Neural cell (in vitro differentiated cells): Measurements from ENCODE around the gene ECI2. TPM values are rescaled to one million over a fixed set of nuclear protein-coding genes. Genes with fewer than 3 reads are reported as not detected.
"Not testable (repeated sequence)": the region's sequence is repeated elsewhere in the genome, so short reads cannot be mapped to it uniquely, and the experiment has no call there.

ENCODE experiments used
- H2AFZ ChIP-seq: fragments of 200-600, 300-800 bp; sonication (generic), shearing (Covaris generic); 2 replicates; pipeline ENCODE4 v1.6.0; 2014; ENCODE audit warnings: low read depth, mild to moderate bottlenecking, antibody characterized with exemption, low read length, moderate library complexity
- H3F3A ChIP-seq: fragments of 200-600 bp; shearing (Covaris generic); 2 replicates; pipeline ENCODE4 v1.6.1; 2016; ENCODE audit warnings: mild to moderate bottlenecking, moderate library complexity, mixed read lengths, antibody characterized with exemption, low read length; ENCODE audit not compliant: insufficient read depth, poor library complexity, severe bottlenecking
- H3K27ac ChIP-seq: fragments of 200-600, 300-800 bp; sonication (generic), shearing (Covaris generic); 2 replicates; pipeline ENCODE4 v1.5.1; 2014; ENCODE audit warnings: mild to moderate bottlenecking, low read length, moderate library complexity
- H3K27me3 ChIP-seq: fragments of 300-800, 200-600 bp; sonication (generic), shearing (Covaris generic); 2 replicates; pipeline ENCODE4 v1.6.0; 2014; ENCODE audit warnings: mild to moderate bottlenecking, low read depth, low read length, moderate library complexity; ENCODE audit not compliant: insufficient read depth
- H3K36me3 ChIP-seq: fragments of 300-800, 200-600 bp; sonication (generic), shearing (Covaris generic); 2 replicates; pipeline ENCODE4 v1.5.1; 2014; ENCODE audit warnings: mild to moderate bottlenecking, antibody characterized with exemption, low read length, moderate library complexity; ENCODE audit not compliant: insufficient read depth
- H3K4me2 ChIP-seq: fragments of 300-800, 200-600 bp; sonication (generic), shearing (Covaris generic); 2 replicates; pipeline ENCODE4 v1.6.0; 2014; ENCODE audit warnings: mild to moderate bottlenecking, low read length
- H3K4me3 ChIP-seq: fragments of 300-800, 200-600 bp; sonication (generic), shearing (Covaris generic); 2 replicates; pipeline ENCODE4 v1.5.1; 2014; ENCODE audit warnings: mild to moderate bottlenecking, low read length, moderate library complexity
- H3K79me2 ChIP-seq: fragments of 200-600 bp; shearing (Covaris generic); replicated peaks from 2 replicates; pipeline ENCODE4 v1.6.0; 2014; ENCODE audit warnings: mild to moderate bottlenecking, low read length, moderate library complexity; ENCODE audit not compliant: insufficient read depth
- H3K9ac ChIP-seq: fragments of 300-800, 200-600 bp; sonication (generic), shearing (Covaris generic); 2 replicates; pipeline ENCODE4 v1.6.1; 2016; ENCODE audit warnings: mild to moderate bottlenecking, low read length, mixed read lengths
- H3K9me2 ChIP-seq: fragments of 200-600 bp; shearing (Covaris generic); 2 replicates; pipeline ENCODE4 v1.6.1; 2016; ENCODE audit warnings: mild to moderate bottlenecking, low read length, mixed read lengths; ENCODE audit not compliant: insufficient read depth
- H3K9me3 ChIP-seq: fragments of 200-600, 300-800 bp; sonication (generic), shearing (Covaris generic); 2 replicates; pipeline ENCODE4 v1.6.1; 2016; ENCODE audit warnings: mild to moderate bottlenecking, mixed run types, low read length, moderate library complexity, mixed read lengths
- H4K20me1 ChIP-seq: fragments of 200-600 bp; shearing (Covaris generic); 2 replicates; pipeline ENCODE4 v1.6.1; 2016; ENCODE audit warnings: mild to moderate bottlenecking, mixed run types; ENCODE audit not compliant: insufficient read depth
- CTCF ChIP-seq: fragments of 450-650 bp; IDR thresholded peaks from 2 replicates; pipeline ENCODE4 v1.5.1; 2014; ENCODE audit warnings: antibody characterized with exemption, mild to moderate bottlenecking, moderate library complexity; ENCODE audit not compliant: poor library complexity, severe bottlenecking
- EP300 ChIP-seq: fragments of 450-650 bp; conservative IDR thresholded peaks from 2 replicates; pipeline ENCODE4 v1.6.1; 2014; ENCODE audit warnings: antibody characterized with exemption, mild to moderate bottlenecking, moderate library complexity; ENCODE audit not compliant: poor library complexity, severe bottlenecking
- EZH2 ChIP-seq: fragments of 200-600, 300-800 bp; shearing (Covaris generic), sonication (generic); IDR thresholded peaks from 2 replicates; pipeline ENCODE4 v1.6.1; 2014; ENCODE audit warnings: antibody characterized with exemption, low read length, borderline replicate concordance, mild to moderate bottlenecking; ENCODE audit not compliant: insufficient read depth, poor library complexity, severe bottlenecking
- MXI1 ChIP-seq: fragments of 450-650 bp; conservative IDR thresholded peaks from 2 replicates; pipeline ENCODE4 v1.6.1; 2014; ENCODE audit warnings: antibody characterized with exemption, mild to moderate bottlenecking; ENCODE audit not compliant: poor library complexity, severe bottlenecking
- POLR2AphosphoS5 ChIP-seq: IDR thresholded peaks from 2 replicates; pipeline ENCODE4 v1.6.1; 2012
- RAD21 ChIP-seq: fragments of 450-650 bp; conservative IDR thresholded peaks from 2 replicates; pipeline ENCODE4 v1.6.1; 2014; ENCODE audit warnings: antibody characterized with exemption, mild to moderate bottlenecking, moderate library complexity
- SMC3 ChIP-seq: fragments of 450-650 bp; conservative IDR thresholded peaks from 2 replicates; pipeline ENCODE4 v1.6.1; 2014; ENCODE audit warnings: antibody characterized with exemption, mild to moderate bottlenecking, moderate library complexity; ENCODE audit not compliant: poor library complexity
- TAF1 ChIP-seq: IDR thresholded peaks from 2 replicates; pipeline ENCODE4 v1.6.1; 2012; ENCODE audit warnings: low read depth
- polyA plus RNA-seq: library from polyadenylated mRNA; depleted of rRNA; stranded (reverse); fragments of >200 nt; gene quantifications from 2 replicates; pipeline ENCODE4 v1.2.3, GENCODE V29; 2014
- TF ChIP-seq, protein P1 (sequence below): IDR thresholded peaks from 2 replicates; pipeline ENCODE4 v1.6.1; 2012; ENCODE audit warnings: borderline replicate concordance

Gene ECI2
- polyA plus RNA-seq, 1 donor from 2014 or later: 27.5 TPM

DNA sequence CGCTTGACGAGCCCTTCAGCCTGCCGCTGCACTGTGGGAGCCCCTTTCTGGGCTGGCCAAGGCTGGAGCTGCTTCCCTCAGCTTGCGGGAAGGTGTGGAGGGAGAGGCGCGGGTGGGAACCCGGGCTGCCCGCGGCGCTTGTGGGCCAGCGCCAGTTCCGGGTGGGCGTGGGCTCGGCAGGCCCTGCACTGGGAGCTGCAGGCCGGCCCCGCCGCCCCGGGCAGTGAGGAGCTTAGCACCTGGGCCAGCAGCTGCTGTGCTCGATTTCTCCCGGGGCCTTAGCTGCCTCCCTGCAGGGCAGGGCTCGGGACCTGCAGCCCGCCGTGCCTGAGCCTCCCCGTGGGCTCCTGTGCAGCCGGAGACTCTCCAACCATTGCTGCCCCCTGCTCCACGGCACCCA is 45.3 kb downstream of the ECI2 start:
- H3K9ac ChIP-seq, H3K4me3 ChIP-seq, H3F3A ChIP-seq, H4K20me1 ChIP-seq, H3K27ac ChIP-seq, H3K9me3 ChIP-seq, H3K27me3 ChIP-seq, H3K79me2 ChIP-seq, H3K4me2 ChIP-seq, H3K36me3 ChIP-seq, H2AFZ ChIP-seq, H3K9me2 ChIP-seq: not testable (repeated sequence)

- Histone ChIP-seq H2AFZ (no peak overlapping the region), H3K79me2 (no peaks in the 10 kb centered on the region)
Observed at GRCh38 chr6:4088704-4089103, 46.7 kb downstream of the ECI2 start.

More at GRCh38 chr6:4088704-4089103, 46.7 kb downstream of the ECI2 start:
- Histone ChIP-seq H3F3A (no peaks in the 10 kb centered on the region), H3K36me3 (no peaks in the 10 kb centered on the region), H3K9me3 (no peaks in the 10 kb centered on the region), H4K20me1 (no peaks in the 10 kb centered on the region), H3K9me2 (no peaks in the 10 kb centered on the region), H3K9ac (no peak overlapping the region), H3K27ac (no peak overlapping the region), H3K4me3 (no peak overlapping the region), H3K27me3 (no peaks in the 10 kb centered on the region), H3K4me2 (no peak overlapping the region)
- TF ChIP-seq, protein P1, sequence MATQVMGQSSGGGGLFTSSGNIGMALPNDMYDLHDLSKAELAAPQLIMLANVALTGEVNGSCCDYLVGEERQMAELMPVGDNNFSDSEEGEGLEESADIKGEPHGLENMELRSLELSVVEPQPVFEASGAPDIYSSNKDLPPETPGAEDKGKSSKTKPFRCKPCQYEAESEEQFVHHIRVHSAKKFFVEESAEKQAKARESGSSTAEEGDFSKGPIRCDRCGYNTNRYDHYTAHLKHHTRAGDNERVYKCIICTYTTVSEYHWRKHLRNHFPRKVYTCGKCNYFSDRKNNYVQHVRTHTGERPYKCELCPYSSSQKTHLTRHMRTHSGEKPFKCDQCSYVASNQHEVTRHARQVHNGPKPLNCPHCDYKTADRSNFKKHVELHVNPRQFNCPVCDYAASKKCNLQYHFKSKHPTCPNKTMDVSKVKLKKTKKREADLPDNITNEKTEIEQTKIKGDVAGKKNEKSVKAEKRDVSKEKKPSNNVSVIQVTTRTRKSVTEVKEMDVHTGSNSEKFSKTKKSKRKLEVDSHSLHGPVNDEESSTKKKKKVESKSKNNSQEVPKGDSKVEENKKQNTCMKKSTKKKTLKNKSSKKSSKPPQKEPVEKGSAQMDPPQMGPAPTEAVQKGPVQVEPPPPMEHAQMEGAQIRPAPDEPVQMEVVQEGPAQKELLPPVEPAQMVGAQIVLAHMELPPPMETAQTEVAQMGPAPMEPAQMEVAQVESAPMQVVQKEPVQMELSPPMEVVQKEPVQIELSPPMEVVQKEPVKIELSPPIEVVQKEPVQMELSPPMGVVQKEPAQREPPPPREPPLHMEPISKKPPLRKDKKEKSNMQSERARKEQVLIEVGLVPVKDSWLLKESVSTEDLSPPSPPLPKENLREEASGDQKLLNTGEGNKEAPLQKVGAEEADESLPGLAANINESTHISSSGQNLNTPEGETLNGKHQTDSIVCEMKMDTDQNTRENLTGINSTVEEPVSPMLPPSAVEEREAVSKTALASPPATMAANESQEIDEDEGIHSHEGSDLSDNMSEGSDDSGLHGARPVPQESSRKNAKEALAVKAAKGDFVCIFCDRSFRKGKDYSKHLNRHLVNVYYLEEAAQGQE: no peak
- no peak for TF ChIP-seq TAF1
- no peak for TF ChIP-seq RAD21
- no peak for TF ChIP-seq POLR2AphosphoS5
- no peak for TF ChIP-seq CTCF
- TF ChIP-seq MXI1: no peak
- TF ChIP-seq EP300: no peak
- TF ChIP-seq EZH2: no peak
- TF ChIP-seq SMC3: no peak
